ENCODE data around the gene DCX. TPM values are rescaled to one million over a fixed set of nuclear protein-coding genes. Genes with fewer than 3 reads are reported as not detected.

DCX gene
- total and polyA plus RNA-seq, 2 experiments from 2014 or later: 0.66 to 3.0 TPM

DNA sequence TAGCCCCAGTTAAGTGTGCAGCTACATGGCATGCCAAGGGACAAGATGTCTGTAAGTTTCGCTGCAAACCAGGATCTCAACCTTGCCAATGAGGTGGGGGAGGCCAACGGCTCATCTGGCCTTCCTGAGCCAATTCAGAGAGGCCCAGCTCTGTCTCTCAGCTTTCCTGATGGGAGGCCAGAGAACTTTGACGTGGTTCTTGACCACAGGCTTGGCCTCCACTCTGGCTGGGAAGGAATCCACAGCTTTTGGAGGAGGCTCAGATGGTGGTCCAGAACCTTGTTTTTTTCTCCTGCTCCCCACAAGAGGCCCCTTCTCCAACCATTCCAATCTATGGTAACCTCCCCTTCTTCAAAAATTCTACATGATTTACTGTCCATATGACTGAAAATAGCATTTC, 151.5 kb downstream of the DCX start:
- no peak overlapping the region for H3K27ac Mint-ChIP-seq

More for the DNA sequence above, 151.5 kb downstream of the DCX start:
- no peaks in the 10 kb centered on the region for H3K9me3 Mint-ChIP-seq
- Histone ChIP-seq H3K4me1 (ENCODE audit: insufficient read depth) (0 out of 2 replicates have a peak, but pooled peaks cover 3% of the 10 kb centered on the region), H4K20me1 (replicated peaks; ENCODE audit: insufficient read depth) (no peaks in the 10 kb centered on the region), H3F3A (replicated peaks; ENCODE audit: low read depth) (no peaks in the 10 kb centered on the region), H3K79me2 (replicated peaks; ENCODE audit: insufficient read depth) (no peaks in the 10 kb centered on the region), H3K4me2 (no peak overlapping the region), H3K4me3 (no peak overlapping the region), H3K27ac (ENCODE audit: low read depth) (no peak overlapping the region), H3K27me3 (ENCODE audit: insufficient read depth) (no peaks in the 10 kb centered on the region), H3K9me2 (ENCODE audit: insufficient read depth) (no peaks in the 10 kb centered on the region), H2AFZ (no peak overlapping the region), H3K36me3 (ENCODE audit: insufficient read depth) (no peaks in the 10 kb centered on the region)
- ATAC-seq (no peak), DNase-seq (ENCODE audit: low spot score) (no peak)
- peaks cover 2% of the 10 kb centered on the region for H3K27me3 Mint-ChIP-seq (ENCODE audit: insufficient read depth, low read depth, poor library complexity)
- no peaks in the 10 kb centered on the region for H3K36me3 Mint-ChIP-seq (ENCODE audit: low read depth)
- no peak for TF ChIP-seq ZNF462 (CRISPR knock-in tag; IDR thresholded peaks at IDR 0.05)
- no peak for TF ChIP-seq EZH2phosphoT487 (IDR thresholded peaks at IDR 0.05; ENCODE audit: unreplicated experiment)
- TF ChIP-seq, protein P1, sequence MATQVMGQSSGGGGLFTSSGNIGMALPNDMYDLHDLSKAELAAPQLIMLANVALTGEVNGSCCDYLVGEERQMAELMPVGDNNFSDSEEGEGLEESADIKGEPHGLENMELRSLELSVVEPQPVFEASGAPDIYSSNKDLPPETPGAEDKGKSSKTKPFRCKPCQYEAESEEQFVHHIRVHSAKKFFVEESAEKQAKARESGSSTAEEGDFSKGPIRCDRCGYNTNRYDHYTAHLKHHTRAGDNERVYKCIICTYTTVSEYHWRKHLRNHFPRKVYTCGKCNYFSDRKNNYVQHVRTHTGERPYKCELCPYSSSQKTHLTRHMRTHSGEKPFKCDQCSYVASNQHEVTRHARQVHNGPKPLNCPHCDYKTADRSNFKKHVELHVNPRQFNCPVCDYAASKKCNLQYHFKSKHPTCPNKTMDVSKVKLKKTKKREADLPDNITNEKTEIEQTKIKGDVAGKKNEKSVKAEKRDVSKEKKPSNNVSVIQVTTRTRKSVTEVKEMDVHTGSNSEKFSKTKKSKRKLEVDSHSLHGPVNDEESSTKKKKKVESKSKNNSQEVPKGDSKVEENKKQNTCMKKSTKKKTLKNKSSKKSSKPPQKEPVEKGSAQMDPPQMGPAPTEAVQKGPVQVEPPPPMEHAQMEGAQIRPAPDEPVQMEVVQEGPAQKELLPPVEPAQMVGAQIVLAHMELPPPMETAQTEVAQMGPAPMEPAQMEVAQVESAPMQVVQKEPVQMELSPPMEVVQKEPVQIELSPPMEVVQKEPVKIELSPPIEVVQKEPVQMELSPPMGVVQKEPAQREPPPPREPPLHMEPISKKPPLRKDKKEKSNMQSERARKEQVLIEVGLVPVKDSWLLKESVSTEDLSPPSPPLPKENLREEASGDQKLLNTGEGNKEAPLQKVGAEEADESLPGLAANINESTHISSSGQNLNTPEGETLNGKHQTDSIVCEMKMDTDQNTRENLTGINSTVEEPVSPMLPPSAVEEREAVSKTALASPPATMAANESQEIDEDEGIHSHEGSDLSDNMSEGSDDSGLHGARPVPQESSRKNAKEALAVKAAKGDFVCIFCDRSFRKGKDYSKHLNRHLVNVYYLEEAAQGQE (IDR thresholded peaks at IDR 0.05; ENCODE audit: unreplicated experiment): no peak
- TF ChIP-seq NANOG (IDR thresholded peaks at IDR 0.05; ENCODE audit: borderline replicate concordance): no peak
- TF ChIP-seq, protein P2, sequence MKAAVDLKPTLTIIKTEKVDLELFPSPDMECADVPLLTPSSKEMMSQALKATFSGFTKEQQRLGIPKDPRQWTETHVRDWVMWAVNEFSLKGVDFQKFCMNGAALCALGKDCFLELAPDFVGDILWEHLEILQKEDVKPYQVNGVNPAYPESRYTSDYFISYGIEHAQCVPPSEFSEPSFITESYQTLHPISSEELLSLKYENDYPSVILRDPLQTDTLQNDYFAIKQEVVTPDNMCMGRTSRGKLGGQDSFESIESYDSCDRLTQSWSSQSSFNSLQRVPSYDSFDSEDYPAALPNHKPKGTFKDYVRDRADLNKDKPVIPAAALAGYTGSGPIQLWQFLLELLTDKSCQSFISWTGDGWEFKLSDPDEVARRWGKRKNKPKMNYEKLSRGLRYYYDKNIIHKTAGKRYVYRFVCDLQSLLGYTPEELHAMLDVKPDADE (IDR thresholded peaks at IDR 0.05): no peak
- no peaks in the 10 kb centered on the region for H3K4me1 Mint-ChIP-seq
- no peak overlapping the region for H3K4me3 Mint-ChIP-seq

Data from GM23338 (cell line).